Measurements from ENCODE around the gene EXOC5. TPM values are rescaled to one million over a fixed set of nuclear protein-coding genes. Genes with fewer than 3 reads are reported as not detected.

EXOC5 gene
- total RNA-seq, 2 donors from 2014 or later, result 26.8 to 37.8 TPM

- Histone ChIP-seq H3K27me3 (no peaks in the 10 kb centered on the region), H3K36me3 (no peaks in the 10 kb centered on the region), H3K4me3 (no peak overlapping the region), H3K4me1 (no peaks in the 10 kb centered on the region), H3K27ac (no peak overlapping the region), H3K9me3 (no peaks in the 10 kb centered on the region)
- no peak for DNase-seq (ENCODE audit: low spot score)
- no peak for TF ChIP-seq CTCF (IDR thresholded peaks at IDR 0.05)
Observed at GRCh38 chr14:57171363-57171762, 97.3 kb downstream of the EXOC5 start.

- Histone ChIP-seq H3K9me3 (no peaks in the 10 kb centered on the region), H3K27me3 (no peaks in the 10 kb centered on the region), H3K4me3 (no peak overlapping the region), H3K4me1 (no peaks in the 10 kb centered on the region), H3K27ac (no peak overlapping the region), H3K36me3 (no peaks in the 10 kb centered on the region)
- no peak for DNase-seq (ENCODE audit: low spot score)
- no peak for TF ChIP-seq CTCF (IDR thresholded peaks at IDR 0.05)
Observed at GRCh38 chr14:57169901-57170300, 98.8 kb downstream of the EXOC5 start.

GRCh38 chr14:57168138-57168679, 100.5 kb downstream of the EXOC5 start:
- Histone ChIP-seq H3K27me3 (no peaks in the 10 kb centered on the region), H3K36me3 (no peaks in the 10 kb centered on the region), H3K4me1 (no peaks in the 10 kb centered on the region), H3K9me3 (no peaks in the 10 kb centered on the region), H3K4me3 (no peak overlapping the region), H3K27ac (no peak overlapping the region)
- no peak for TF ChIP-seq CTCF (IDR thresholded peaks at IDR 0.05)
- no peak for DNase-seq (ENCODE audit: low spot score)

- TF ChIP-seq CTCF (IDR thresholded peaks at IDR 0.05), result no peak
- Histone ChIP-seq H3K27ac (no peak overlapping the region), H3K9me3 (no peaks in the 10 kb centered on the region), H3K27me3 (no peaks in the 10 kb centered on the region), H3K4me3 (no peak overlapping the region), H3K4me1 (no peaks in the 10 kb centered on the region), H3K36me3 (no peaks in the 10 kb centered on the region)
- no peak for DNase-seq (ENCODE audit: low spot score)
Observed at GRCh38 chr14:57161583-57162234, 107.0 kb downstream of the EXOC5 start.

GRCh38 chr14:57160333-57160732, 108.4 kb downstream of the EXOC5 start:
- Histone ChIP-seq H3K27me3 (no peaks in the 10 kb centered on the region), H3K9me3 (no peaks in the 10 kb centered on the region), H3K27ac (no peak overlapping the region), H3K4me3 (no peak overlapping the region), H3K36me3 (no peaks in the 10 kb centered on the region), H3K4me1 (no peaks in the 10 kb centered on the region)
- TF ChIP-seq CTCF (IDR thresholded peaks at IDR 0.05), result no peak
- DNase-seq (ENCODE audit: low spot score), result no peak

- Histone ChIP-seq H3K36me3 (no peaks in the 10 kb centered on the region), H3K27me3 (no peaks in the 10 kb centered on the region), H3K4me1 (no peaks in the 10 kb centered on the region), H3K27ac (no peak overlapping the region), H3K9me3 (no peaks in the 10 kb centered on the region), H3K4me3 (no peak overlapping the region)
- no peak for DNase-seq (ENCODE audit: low spot score)
- TF ChIP-seq CTCF (IDR thresholded peaks at IDR 0.05), result no peak
Observed at GRCh38 chr14:57153286-57153685, 115.4 kb downstream of the EXOC5 start.

Data from right atrium auricular region (tissue), 2 donors.